ENCODE results near the gene PCGF6.
A peak's percentile ranks its signal among the peaks of the same experiment; 100 is the strongest.
"Not testable (repeated sequence)": the region's sequence is repeated elsewhere in the genome, so short reads cannot be mapped to it uniquely, and the experiment has no call there.

PCGF6 gene

GRCh38 chr10:103350517-103351260 is at the start of gene PCGF6:
TSS of gene PCGF6 (minus strand) at chr10:103351140. CDS start at chr10:103351066, 74 bp downstream.
- peak; percentile 46 for DNase-seq (ENCODE audit: low read depth)

GRCh38 chr10:103397191-103397825 is 46.4 kb upstream of the PCGF6 start:
- no peak for DNase-seq (ENCODE audit: low read depth)

GRCh38 chr10:103396789-103397087 is 45.8 kb upstream of the PCGF6 start:
- DNase-seq (ENCODE audit: low read depth): no peak

- DNase-seq (ENCODE audit: low read depth): peak; percentile 91
These were observed 45.3 kb upstream of the PCGF6 start, which contains the start of the genes ATP5MK and PDCD11 for GRCh38 chr10:103396067-103396788. TSS of gene ATP5MK (minus strand) at chr10:103396475. CDS start at chr10:103392457, 4,018 bp downstream. TSS of gene PDCD11 (plus strand) at chr10:103396626. CDS start at chr10:103398427, 1,801 bp downstream.

- DNase-seq (ENCODE audit: low read depth): no peak
These were observed 44.8 kb upstream of the PCGF6 start for GRCh38 chr10:103395754-103396066.

- DNase-seq (ENCODE audit: low read depth): no peak
These were observed 43.2 kb upstream of the PCGF6 start for GRCh38 chr10:103394180-103394579.

- no peak for DNase-seq (ENCODE audit: low read depth)
These were observed 31.8 kb upstream of the PCGF6 start for GRCh38 chr10:103382769-103383168.

GRCh38 chr10:103374263-103374662 is 23.3 kb upstream of the PCGF6 start:
- DNase-seq (ENCODE audit: low read depth): no peak

- no peak for DNase-seq (ENCODE audit: low read depth)
These were observed 22.6 kb upstream of the PCGF6 start for GRCh38 chr10:103373544-103373943.

GRCh38 chr10:103367782-103368518 is 17.0 kb upstream of the PCGF6 start, which contains the start of gene TAF5:
TSS of gene TAF5 (plus strand) at chr10:103367976. CDS start at chr10:103367990, 14 bp downstream.
- DNase-seq (ENCODE audit: low read depth): peak; percentile 86

GRCh38 chr10:103367379-103367781 is 16.4 kb upstream of the PCGF6 start:
- no peak for DNase-seq (ENCODE audit: low read depth)

GRCh38 chr10:103360791-103361190 is 9.9 kb upstream of the PCGF6 start:
- DNase-seq (ENCODE audit: low read depth): not testable (repeated sequence)

- DNase-seq (ENCODE audit: low read depth): not testable (repeated sequence)
These were observed 8.6 kb upstream of the PCGF6 start for GRCh38 chr10:103359493-103359892.

- no peak for DNase-seq (ENCODE audit: low read depth)
These were observed 5.1 kb upstream of the PCGF6 start for GRCh38 chr10:103355906-103356599.

GRCh38 chr10:103354567-103354966 is 3.6 kb upstream of the PCGF6 start:
- DNase-seq (ENCODE audit: low read depth): not testable (repeated sequence)

GRCh38 chr10:103353281-103353680 is 2.3 kb upstream of the PCGF6 start:
- no peak for DNase-seq (ENCODE audit: low read depth)

GRCh38 chr10:103350175-103350516 is 794 bp downstream of the PCGF6 start:
- DNase-seq (ENCODE audit: low read depth): no peak

- DNase-seq (ENCODE audit: low read depth): no peak
These were observed 14.6 kb downstream of the PCGF6 start for GRCh38 chr10:103336370-103336769.

GRCh38 chr10:103334567-103334966 is 16.4 kb downstream of the PCGF6 start:
- no peak for DNase-seq (ENCODE audit: low read depth)

GRCh38 chr10:103333934-103334520 is 16.9 kb downstream of the PCGF6 start:
- no peak for DNase-seq (ENCODE audit: low read depth)

GRCh38 chr10:103327906-103328305 is 23.0 kb downstream of the PCGF6 start:
- no peak for DNase-seq (ENCODE audit: low read depth)

Data from stimulated activated CD8-positive, alpha-beta memory T cell treated with anti-CD3 and anti-CD28 coated beads, Interleukin-12 subunit alpha, Interleukin-12 subunit beta, amount 100 ng/mL, for 1 hour (primary cell).